H9 (cell line): ENCODE measurements around the gene CD300A. TPM values are rescaled to one million over a fixed set of nuclear protein-coding genes. Genes with fewer than 3 reads are reported as not detected.

Experiments used
- DNase-seq: peaks from one replicate; pipeline ENCODE4 v3.0.0-alpha.2; 2017
- H2AFZ ChIP-seq: one replicate; pipeline ENCODE4 v1.6.1; 2013; ENCODE audit warnings: mild to moderate bottlenecking, low read length, control low read depth, moderate library complexity
- H2AK5ac ChIP-seq: 2 replicates; pipeline ENCODE4 v1.6.1; 2013; ENCODE audit warnings: low read length, control low read depth, mixed read lengths; ENCODE audit not compliant: insufficient read length
- H2BK120ac ChIP-seq: one replicate; pipeline ENCODE4 v1.6.1; 2013; ENCODE audit warnings: low read depth, mild to moderate bottlenecking, low read length, control low read depth, inconsistent platforms; ENCODE audit not compliant: poor library complexity, severe bottlenecking
- H2BK12ac ChIP-seq: 2 replicates; pipeline ENCODE4 v1.6.1; 2013; ENCODE audit warnings: low read length, control low read depth, mixed read lengths, low read depth; ENCODE audit not compliant: insufficient read length
- H2BK15ac ChIP-seq: 2 replicates; pipeline ENCODE4 v1.6.1; 2013; ENCODE audit warnings: low read depth, low read length, control low read depth
- H2BK20ac ChIP-seq: one replicate; pipeline ENCODE4 v1.6.1; 2013; ENCODE audit warnings: low read depth, mild to moderate bottlenecking, low read length, control low read depth, inconsistent platforms; ENCODE audit not compliant: poor library complexity, severe bottlenecking
- H2BK5ac ChIP-seq: 2 replicates; pipeline ENCODE4 v1.6.1; 2013; ENCODE audit warnings: low read length, control low read depth, mixed read lengths; ENCODE audit not compliant: insufficient read length
- H3K14ac ChIP-seq: 2 replicates; pipeline ENCODE4 v1.6.1; 2013; ENCODE audit warnings: low read length, control low read depth; ENCODE audit not compliant: insufficient read depth
- H3K18ac ChIP-seq: 2 replicates; pipeline ENCODE4 v1.6.1; 2013; ENCODE audit warnings: low read depth, mild to moderate bottlenecking, mixed read lengths, low read length, control low read depth; ENCODE audit not compliant: insufficient read length
- H3K23ac ChIP-seq: 2 replicates; pipeline ENCODE4 v1.6.1; 2013; ENCODE audit warnings: low read length, control low read depth, mixed read lengths, low read depth; ENCODE audit not compliant: insufficient read length
- H3K23me2 ChIP-seq: 2 replicates; pipeline ENCODE4 v1.6.1; 2013; ENCODE audit warnings: low read depth, mild to moderate bottlenecking, mixed read lengths, low read length, control low read depth; ENCODE audit not compliant: insufficient read length, poor library complexity, severe bottlenecking
- H3K27ac ChIP-seq: 2 replicates; pipeline ENCODE4 v1.5.1; 2013; ENCODE audit warnings: low read length, control low read depth, mixed read lengths, low read depth; ENCODE audit not compliant: insufficient read length
- H3K27me3 ChIP-seq: 2 replicates; pipeline ENCODE4 v1.6.1; 2013; ENCODE audit warnings: low read length, control low read depth, inconsistent platforms; ENCODE audit not compliant: insufficient read depth
- H3K4ac ChIP-seq: 2 replicates; pipeline ENCODE4 v1.6.1; 2013; ENCODE audit warnings: low read depth, mild to moderate bottlenecking, control low read depth, inconsistent platforms, low read length, moderate library complexity
- H3K4me1 ChIP-seq: 2 replicates; pipeline ENCODE4 v1.6.1; 2013; ENCODE audit warnings: low read length, control low read depth, inconsistent platforms; ENCODE audit not compliant: insufficient read depth
- H3K4me2 ChIP-seq: 2 replicates; pipeline ENCODE4 v1.6.1; 2013; ENCODE audit warnings: low read length, control low read depth, mixed read lengths; ENCODE audit not compliant: insufficient read length, insufficient read depth
- H3K56ac ChIP-seq: 2 replicates; pipeline ENCODE4 v1.6.1; 2013; ENCODE audit warnings: low read depth, mild to moderate bottlenecking, mixed read lengths, low read length, control low read depth; ENCODE audit not compliant: insufficient read length
- H3K79me1 ChIP-seq: 2 replicates; pipeline ENCODE4 v1.6.1; 2013; ENCODE audit warnings: low read depth, mild to moderate bottlenecking, moderate library complexity, low read length, control low read depth, inconsistent platforms; ENCODE audit not compliant: insufficient read depth, poor library complexity, severe bottlenecking
- H3K79me2 ChIP-seq: 2 replicates; pipeline ENCODE4 v1.6.1; 2013; ENCODE audit warnings: low read length, control low read depth, inconsistent platforms; ENCODE audit not compliant: insufficient read depth
- H3K9ac ChIP-seq: 2 replicates; pipeline ENCODE4 v1.6.1; 2013; ENCODE audit warnings: low read length, control low read depth, mixed read lengths; ENCODE audit not compliant: insufficient read length; ENCODE audit errors: extremely low read depth
- H3K9me3 ChIP-seq: one replicate; pipeline ENCODE4 v1.6.1; 2013; ENCODE audit warnings: low read depth, low read length, inconsistent platforms; ENCODE audit not compliant: control insufficient read depth
- H3T11ph ChIP-seq: one replicate; pipeline ENCODE4 v1.6.1; 2013; ENCODE audit warnings: mild to moderate bottlenecking, low read length, control low read depth, inconsistent platforms
- H4K20me1 ChIP-seq: one replicate; pipeline ENCODE4 v1.6.1; 2013; ENCODE audit not compliant: control insufficient read depth, insufficient read length, insufficient read depth
- H4K5ac ChIP-seq: 2 replicates; pipeline ENCODE4 v1.6.1; 2013; ENCODE audit warnings: low read depth, mild to moderate bottlenecking, mixed read lengths, low read length, control low read depth; ENCODE audit not compliant: insufficient read length
- H4K8ac ChIP-seq: replicated peaks from 2 replicates; pipeline ENCODE4 v1.6.1; 2013; ENCODE audit warnings: low read length, control low read depth, mixed read lengths, low read depth; ENCODE audit not compliant: insufficient read length
- H4K91ac ChIP-seq: 2 replicates; pipeline ENCODE4 v1.6.1; 2013; ENCODE audit warnings: low read depth, mild to moderate bottlenecking, moderate library complexity, mixed read lengths, low read length, control low read depth; ENCODE audit not compliant: insufficient read length
- H3K27ac Mint-ChIP-seq, 3 experiments: 2 replicates in 2 of 3; 3 replicates in 1 of 3; pipeline ENCODE4 v1.8.0; 2020 to 2021; ENCODE audit warnings: mixed read lengths in 3 of 3, mild to moderate bottlenecking in 1 of 3, moderate library complexity in 1 of 3
- H3K27me3 Mint-ChIP-seq: 2 replicates; pipeline ENCODE4 v1.8.0; 2021; ENCODE audit warnings: low read depth, mild to moderate bottlenecking, moderate library complexity, mixed read lengths
- H3K36me3 Mint-ChIP-seq, 3 experiments: 2 replicates in 2 of 3; 3 replicates in 1 of 3; pipeline ENCODE4 v1.8.0; 2020 to 2021; ENCODE audit warnings: low read depth in 3 of 3, mixed read lengths in 3 of 3; ENCODE audit not compliant: insufficient read depth in 1 of 3
- H3K4me1 Mint-ChIP-seq, 2 experiments: 2 replicates each; pipeline ENCODE4 v1.8.0; 2020; ENCODE audit warnings: mixed read lengths in 2 of 2
- H3K4me3 Mint-ChIP-seq, 2 experiments: 2 replicates in 1 of 2; 3 replicates in 1 of 2; pipeline ENCODE4 v1.8.0; 2020 to 2021; ENCODE audit warnings: mild to moderate bottlenecking in 2 of 2, mixed read lengths in 2 of 2, moderate library complexity in 1 of 2
- H3K9me3 Mint-ChIP-seq, 2 experiments: 2 replicates in 1 of 2; 3 replicates in 1 of 2; pipeline ENCODE4 v1.8.0; 2020; ENCODE audit warnings: mild to moderate bottlenecking in 2 of 2, mixed read lengths in 2 of 2, moderate library complexity in 1 of 2
- CTCF ChIP-seq: fragments of 200-600 bp; sonication (generic); conservative IDR thresholded peaks from 3 replicates; pipeline ENCODE4 v1.8.0; 2021; ENCODE audit warnings: antibody characterized with exemption, mild to moderate bottlenecking
- WGBS: extraction: QIAGEN DNeasy Blood & Tissue Kit; methylation state at CpG from one replicate; pipeline ENCODE4 v1.1.7; 2013; ENCODE audit warnings: missing lambda C conversion rate, low lambda C conversion rate, mixed read lengths; ENCODE audit not compliant: insufficient read length; ENCODE audit errors: extremely low coverage; 5-methylcytosine and 5-hydroxymethylcytosine counted together
- total RNA-seq: library from RNA; stranded (reverse); gene quantifications from 2 replicates; pipeline ENCODE4 v1.2.1, GENCODE V29; 2021

CD300A gene
- total RNA-seq, 1 experiment from 2014 or later = not detected

- no peak for TF ChIP-seq CTCF
- Histone ChIP-seq H4K20me1 (no peaks in the 10 kb centered on the region), H3K18ac (no peak overlapping the region), H2BK20ac (no peak overlapping the region), H3K14ac (no peak overlapping the region; the same call in 1 of the 2 replicates), H3K23me2 (peaks cover 4% of the 10 kb centered on the region), H3K79me1 (no peaks in the 10 kb centered on the region), H2BK5ac (no peak overlapping the region), H4K5ac (no peak overlapping the region), H4K91ac (no peak overlapping the region), H2BK15ac (no peak overlapping the region), H2BK12ac (no peak overlapping the region), H2AFZ (no peak overlapping the region), H3K23ac (no peak overlapping the region), H4K8ac (no peak overlapping the region), H3T11ph (no peak overlapping the region), H2AK5ac (no peak overlapping the region), H3K4ac (no peak overlapping the region), H3K79me2 (no peaks in the 10 kb centered on the region), H3K4me2 (no peak overlapping the region), H2BK120ac (no peak overlapping the region), H3K9ac (no peak overlapping the region), H3K9me3 (no peaks in the 10 kb centered on the region), H3K56ac (no peak overlapping the region), H3K27ac (no peak overlapping the region), H3K4me1 (no peaks in the 10 kb centered on the region), H3K27me3 (no peaks in the 10 kb centered on the region)
- Mint-ChIP-seq H3K9me3 (peaks cover 18 to 22% of the 10 kb centered on the region in 2 experiments), H3K27ac (no peak overlapping the region), H3K27me3 (peaks cover 50% of the 10 kb centered on the region), H3K4me3 (no peak overlapping the region), H3K36me3 (peaks cover 2 to 5% (median 3%) of the 10 kb centered on the region in 3 experiments; a peak in 6 of 7 replicates), H3K4me1 (peaks cover 4 to 6% of the 10 kb centered on the region in 2 experiments)
- no CpG with 5 or more reads among the region's 4 CpGs for WGBS
- DNase-seq = no peak
Measured at GRCh38 chr17:74477411-74477810, 11.0 kb downstream of the CD300A start.
